ENCODE results near the gene COL27A1.

Gene COL27A1

GRCh38 chr9:114290561-114290986, 135.2 kb downstream of the COL27A1 start:
- DNase-seq: no peak

GRCh38 chr9:114291064-114291474, 135.7 kb downstream of the COL27A1 start:
- peak; percentile 21 for DNase-seq

- DNase-seq: no peak
Measured at GRCh38 chr9:114291886-114292590, 136.7 kb downstream of the COL27A1 start.

- DNase-seq: no peak
Measured at GRCh38 chr9:114294664-114295063, 139.3 kb downstream of the COL27A1 start.

GRCh38 chr9:114296338-114296737, 141.0 kb downstream of the COL27A1 start:
- DNase-seq: no peak

GRCh38 chr9:114299286-114300152, 144.2 kb downstream of the COL27A1 start:
- DNase-seq: no peak

- no peak for DNase-seq
Measured at GRCh38 chr9:114300153-114300845, 145.0 kb downstream of the COL27A1 start.

GRCh38 chr9:114300846-114301797, 145.8 kb downstream of the COL27A1 start:
- no peak for DNase-seq

GRCh38 chr9:114301798-114302565, 146.6 kb downstream of the COL27A1 start:
- DNase-seq: no peak

- DNase-seq: no peak
Measured at GRCh38 chr9:114302727-114303126, 147.4 kb downstream of the COL27A1 start.

- DNase-seq: no peak
Measured at GRCh38 chr9:114303571-114303970, 148.2 kb downstream of the COL27A1 start.

GRCh38 chr9:114303977-114304376, 148.6 kb downstream of the COL27A1 start:
- DNase-seq: no peak

GRCh38 chr9:114304416-114305188, 149.3 kb downstream of the COL27A1 start:
- DNase-seq: no peak

GRCh38 chr9:114307899-114308267, 152.5 kb downstream of the COL27A1 start:
- DNase-seq: no peak

- no peak for DNase-seq
Measured at GRCh38 chr9:114308361-114308950, 153.1 kb downstream of the COL27A1 start.

- DNase-seq: no peak
Measured at GRCh38 chr9:114309096-114309495, 153.8 kb downstream of the COL27A1 start.

- DNase-seq: no peak
Measured at GRCh38 chr9:114310471-114311450, 155.4 kb downstream of the COL27A1 start.

GRCh38 chr9:114311571-114312512, 156.5 kb downstream of the COL27A1 start:
- no peak for DNase-seq
